GM12878 (cell line): ENCODE results near the gene ATOSB.

ENCODE experiments used
- EP300 ChIP-seq, 2 experiments: fragments of 150-350 bp in 1 of 2; IDR thresholded peaks; 2 replicates each; pipeline ENCODE4 v1.6.1; 2011 to 2012; ENCODE audit warnings: low read depth in 2 of 2, low read length in 2 of 2, borderline replicate concordance in 1 of 2, improper control_type of control experiment in 1 of 2, inconsistent platforms in 1 of 2; ENCODE audit not compliant: control insufficient read depth in 1 of 2
- FOS ChIP-seq: IDR thresholded peaks from 3 replicates; pipeline ENCODE4 v1.6.1; 2011; ENCODE audit warnings: borderline replicate concordance; ENCODE audit not compliant: insufficient read length; ENCODE audit errors: extremely low read depth
- JUND ChIP-seq: IDR thresholded peaks from 2 replicates; pipeline ENCODE4 v1.6.1; 2012; ENCODE audit warnings: low read depth, mild to moderate bottlenecking, low read length, improper control_type of control experiment, moderate library complexity
- MYB ChIP-seq: fragments of 150-350 bp; IDR thresholded peaks from 2 replicates; pipeline ENCODE4 v1.6.1; 2014; ENCODE audit warnings: mild to moderate bottlenecking, low read depth, low read length, borderline replicate concordance
- NRF1 ChIP-seq: conservative IDR thresholded peaks from 2 replicates; pipeline ENCODE4 v1.6.1; 2011; ENCODE audit warnings: mild to moderate bottlenecking, low read depth, low read length, improper control_type of control experiment
- POLR2A ChIP-seq: IDR thresholded peaks from 2 replicates; pipeline ENCODE4 v1.6.1; 2011; ENCODE audit warnings: low read depth, mild to moderate bottlenecking, low read length
- TF ChIP-seq, protein P1 (sequence below): IDR thresholded peaks from 2 replicates; pipeline ENCODE4 v1.6.1; 2011; ENCODE audit warnings: mild to moderate bottlenecking, low read depth, low read length, moderate library complexity; ENCODE audit not compliant: insufficient replicate concordance

DNA sequence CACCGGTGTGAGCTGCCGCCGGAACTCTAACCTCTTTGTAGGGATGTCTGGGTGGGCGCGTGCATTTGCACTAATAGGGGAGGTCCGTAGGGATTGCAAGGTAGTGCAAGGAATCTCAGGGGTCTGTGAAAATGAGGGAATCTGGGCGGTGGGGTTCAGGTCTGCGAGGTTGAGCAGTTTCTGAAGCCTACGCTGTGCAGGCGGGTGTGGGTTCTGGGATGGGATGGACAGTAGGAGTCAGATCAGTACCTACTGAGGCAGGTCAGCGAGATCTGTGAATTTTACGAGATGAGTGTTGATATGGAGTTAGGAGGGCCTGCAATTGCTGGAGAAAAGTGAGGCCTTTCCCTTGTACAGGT, 856 bp upstream of the ATOSB start:
- no peak for TF ChIP-seq FOS
- no peak for TF ChIP-seq POLR2A
- no peak for TF ChIP-seq MYB
- no peak for TF ChIP-seq EP300 (IDR thresholded peaks at IDR 0.05; ENCODE audit: borderline replicate concordance in 1 of 2, control insufficient read depth in 1 of 2, low read depth in 2 of 2, low read length in 2 of 2)
- TF ChIP-seq, protein P1, sequence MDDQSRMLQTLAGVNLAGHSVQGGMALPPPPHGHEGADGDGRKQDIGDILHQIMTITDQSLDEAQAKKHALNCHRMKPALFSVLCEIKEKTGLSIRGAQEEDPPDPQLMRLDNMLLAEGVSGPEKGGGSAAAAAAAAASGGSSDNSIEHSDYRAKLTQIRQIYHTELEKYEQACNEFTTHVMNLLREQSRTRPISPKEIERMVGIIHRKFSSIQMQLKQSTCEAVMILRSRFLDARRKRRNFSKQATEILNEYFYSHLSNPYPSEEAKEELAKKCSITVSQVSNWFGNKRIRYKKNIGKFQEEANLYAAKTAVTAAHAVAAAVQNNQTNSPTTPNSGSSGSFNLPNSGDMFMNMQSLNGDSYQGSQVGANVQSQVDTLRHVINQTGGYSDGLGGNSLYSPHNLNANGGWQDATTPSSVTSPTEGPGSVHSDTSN: no peak
- TF ChIP-seq JUND: no peak
- no peak for TF ChIP-seq NRF1
